ENCODE measurements around the gene KLHL7.

DNA sequence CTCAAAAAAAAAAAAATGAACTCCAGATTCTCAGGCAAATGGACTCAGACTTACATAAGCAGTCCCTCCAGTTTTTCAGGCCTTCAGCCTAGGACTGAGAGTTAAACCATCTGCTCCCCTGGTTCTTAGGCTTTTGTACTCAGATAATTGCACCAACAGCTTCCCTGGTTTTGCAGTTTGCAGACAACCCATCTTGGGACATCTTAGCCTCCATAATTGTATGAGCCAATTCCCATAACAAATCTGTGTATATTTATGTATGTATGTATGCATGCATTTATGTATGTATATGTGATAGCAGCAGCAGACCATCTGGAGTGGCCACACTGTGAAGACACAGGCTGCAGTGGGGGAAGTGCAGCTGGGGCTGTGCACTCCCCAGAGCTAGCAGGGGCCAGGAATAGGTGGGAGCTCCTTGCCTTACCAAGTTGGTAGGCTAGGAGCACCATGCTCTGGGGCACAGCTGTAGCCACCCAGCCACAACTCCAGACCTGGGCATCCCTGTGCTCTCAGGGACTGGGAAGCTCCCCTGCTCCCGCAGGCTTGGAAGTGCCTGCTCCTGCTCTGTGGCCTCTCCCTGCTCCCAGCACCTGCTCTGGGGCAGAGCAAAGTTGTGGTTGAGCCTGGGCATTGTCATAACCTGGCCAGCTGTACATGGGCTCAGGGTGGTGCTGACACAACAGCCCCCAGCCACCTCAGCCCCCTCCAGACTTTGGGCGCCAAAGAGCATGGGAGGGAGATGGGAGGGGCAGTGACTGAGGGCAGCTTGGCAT, 8.9 kb upstream of the KLHL7 start:
- TF ChIP-seq CTCF (IDR thresholded peaks at IDR 0.05; ENCODE audit: borderline replicate concordance, extremely low read depth, low read length, poor library complexity, severe bottlenecking) (no peak), EZH2 (IDR thresholded peaks at IDR 0.05; ENCODE audit: borderline replicate concordance, low read depth, low read length, severe bottlenecking) (no peak)

Data from DND-41 (cell line).